Peyer's patch (tissue), 4 donors: ENCODE results near the gene HIBCH.

Experiments used
- CTCF ChIP-seq, 6 experiments: fragments of 450-650 bp in 4 of 6; fragments of 200-600 bp in 2 of 6; sonication (generic) in 1 of 6; IDR thresholded peaks; one replicate each; pipeline ENCODE4 v1.5.1; 2017 to 2019; ENCODE audit warnings: antibody characterized with exemption in 6 of 6, mild to moderate bottlenecking in 3 of 6, moderate library complexity in 1 of 6
- POLR2A ChIP-seq, 2 donors: fragments of 450-650 bp; IDR thresholded peaks; one replicate each; pipeline ENCODE4 v1.5.1; 2017; ENCODE audit warnings: antibody characterized with exemption in 2 of 2, mild to moderate bottlenecking in 2 of 2, moderate library complexity in 2 of 2

GRCh38 chr2:190181123-190181669, 138.4 kb downstream of the HIBCH start:
- TF ChIP-seq CTCF (IDR thresholded peaks at IDR 0.05) (no peak), POLR2A (IDR thresholded peaks at IDR 0.05) (no peak)
